Measurements from ENCODE around the gene PPP6R3.

Gene PPP6R3

DNA sequence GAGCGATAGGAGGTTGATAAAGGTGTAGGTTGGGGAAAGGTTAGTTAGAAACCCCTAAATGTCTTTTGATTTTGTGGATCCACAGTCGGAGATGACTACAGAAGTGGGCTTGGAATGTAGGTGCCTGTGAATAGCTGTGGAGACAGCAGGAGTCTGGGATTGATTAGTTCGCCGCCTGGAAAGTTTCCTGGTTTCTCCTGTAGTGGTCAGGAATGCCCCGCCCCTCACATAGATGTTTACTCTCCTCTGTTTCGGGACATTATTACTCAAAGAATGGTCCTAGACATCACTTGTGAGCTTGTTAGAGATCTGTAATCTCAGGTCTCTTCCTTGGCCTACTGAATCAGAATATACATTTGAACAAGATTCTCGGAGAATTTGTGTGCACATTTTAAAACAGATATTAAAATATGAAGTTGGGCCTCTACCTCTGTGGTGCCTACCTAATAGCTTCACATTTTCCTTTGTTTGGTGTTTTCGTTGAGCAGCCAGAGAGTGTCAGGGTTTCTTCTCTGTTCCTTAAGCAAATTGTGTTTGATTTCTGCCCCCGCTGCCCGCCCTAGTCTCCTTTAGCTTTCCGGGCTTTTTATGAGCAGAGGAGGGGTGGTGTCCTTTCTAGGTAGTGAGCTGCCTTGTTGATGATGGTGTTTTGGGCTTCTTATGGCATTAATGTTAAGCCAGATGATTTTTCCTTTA lies 89.4 kb downstream of the PPP6R3 start:
- TF ChIP-seq SIN3A (IDR thresholded peaks at IDR 0.05; ENCODE audit: borderline replicate concordance, insufficient read depth, low read length) = no peak

DNA sequence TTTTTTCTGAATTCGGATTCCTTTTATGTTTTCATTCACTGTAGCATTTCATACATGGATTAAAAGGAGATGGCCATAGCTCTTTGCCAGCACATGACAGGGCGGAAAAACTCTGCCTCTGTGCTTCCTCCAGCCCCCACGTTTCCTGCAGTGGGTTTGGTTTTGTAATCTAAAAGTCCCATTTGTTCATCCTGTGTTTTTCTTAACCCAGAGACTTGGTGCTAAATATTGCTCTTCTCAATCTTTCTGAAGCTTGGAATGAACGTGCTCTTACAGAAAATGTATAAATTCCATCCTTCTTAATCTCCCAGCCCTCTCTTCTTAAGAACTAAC lies 89.9 kb downstream of the PPP6R3 start:
- TF ChIP-seq, protein P1, sequence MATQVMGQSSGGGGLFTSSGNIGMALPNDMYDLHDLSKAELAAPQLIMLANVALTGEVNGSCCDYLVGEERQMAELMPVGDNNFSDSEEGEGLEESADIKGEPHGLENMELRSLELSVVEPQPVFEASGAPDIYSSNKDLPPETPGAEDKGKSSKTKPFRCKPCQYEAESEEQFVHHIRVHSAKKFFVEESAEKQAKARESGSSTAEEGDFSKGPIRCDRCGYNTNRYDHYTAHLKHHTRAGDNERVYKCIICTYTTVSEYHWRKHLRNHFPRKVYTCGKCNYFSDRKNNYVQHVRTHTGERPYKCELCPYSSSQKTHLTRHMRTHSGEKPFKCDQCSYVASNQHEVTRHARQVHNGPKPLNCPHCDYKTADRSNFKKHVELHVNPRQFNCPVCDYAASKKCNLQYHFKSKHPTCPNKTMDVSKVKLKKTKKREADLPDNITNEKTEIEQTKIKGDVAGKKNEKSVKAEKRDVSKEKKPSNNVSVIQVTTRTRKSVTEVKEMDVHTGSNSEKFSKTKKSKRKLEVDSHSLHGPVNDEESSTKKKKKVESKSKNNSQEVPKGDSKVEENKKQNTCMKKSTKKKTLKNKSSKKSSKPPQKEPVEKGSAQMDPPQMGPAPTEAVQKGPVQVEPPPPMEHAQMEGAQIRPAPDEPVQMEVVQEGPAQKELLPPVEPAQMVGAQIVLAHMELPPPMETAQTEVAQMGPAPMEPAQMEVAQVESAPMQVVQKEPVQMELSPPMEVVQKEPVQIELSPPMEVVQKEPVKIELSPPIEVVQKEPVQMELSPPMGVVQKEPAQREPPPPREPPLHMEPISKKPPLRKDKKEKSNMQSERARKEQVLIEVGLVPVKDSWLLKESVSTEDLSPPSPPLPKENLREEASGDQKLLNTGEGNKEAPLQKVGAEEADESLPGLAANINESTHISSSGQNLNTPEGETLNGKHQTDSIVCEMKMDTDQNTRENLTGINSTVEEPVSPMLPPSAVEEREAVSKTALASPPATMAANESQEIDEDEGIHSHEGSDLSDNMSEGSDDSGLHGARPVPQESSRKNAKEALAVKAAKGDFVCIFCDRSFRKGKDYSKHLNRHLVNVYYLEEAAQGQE (IDR thresholded peaks at IDR 0.05; ENCODE audit: insufficient read depth in 1 of 2, low read depth in 2 of 2, low read length in 2 of 2) = no peak
- TF ChIP-seq TAF1 (IDR thresholded peaks at IDR 0.05; ENCODE audit: borderline replicate concordance, insufficient read depth, low read length) = no peak
- TF ChIP-seq POLR2AphosphoS5 (IDR thresholded peaks at IDR 0.05; ENCODE audit: low read depth, low read length) = no peak
- no peak for TF ChIP-seq FOXP2 (optimal IDR thresholded peaks at IDR 0.05; ENCODE audit: borderline replicate concordance, extremely low read depth, extremely low read length, insufficient read depth)
- no peak for TF ChIP-seq SIN3A (IDR thresholded peaks at IDR 0.05; ENCODE audit: borderline replicate concordance, insufficient read depth, low read length)

DNA sequence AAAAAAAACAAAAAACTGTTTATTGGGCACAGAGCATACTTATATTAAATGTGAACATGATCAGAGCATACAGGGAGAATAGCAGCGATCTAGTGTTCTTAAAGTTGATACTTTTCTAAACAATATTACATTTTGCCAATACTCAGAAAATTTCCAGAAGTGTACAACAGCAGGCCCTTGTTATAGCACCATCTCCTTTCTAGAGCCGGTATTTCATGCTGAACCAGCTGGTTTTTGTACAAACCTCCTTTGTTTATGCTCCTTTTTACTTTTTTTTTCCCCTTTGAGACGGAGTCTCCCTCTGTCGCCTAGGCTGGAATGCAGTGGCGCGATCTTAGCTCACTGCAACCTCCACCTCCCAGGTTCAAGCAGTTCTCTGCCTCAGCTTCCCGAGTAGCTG lies 90.7 kb downstream of the PPP6R3 start:
- TF ChIP-seq POLR2AphosphoS5 (IDR thresholded peaks at IDR 0.05; ENCODE audit: low read depth, low read length) = no peak
- TF ChIP-seq, protein P1 (IDR thresholded peaks at IDR 0.05; ENCODE audit: insufficient read depth in 1 of 2, low read depth in 2 of 2, low read length in 2 of 2) = no peak
- no peak for TF ChIP-seq TAF1 (IDR thresholded peaks at IDR 0.05; ENCODE audit: borderline replicate concordance, insufficient read depth, low read length)
- no peak for TF ChIP-seq SIN3A (IDR thresholded peaks at IDR 0.05; ENCODE audit: borderline replicate concordance, insufficient read depth, low read length)
- TF ChIP-seq FOXP2 (optimal IDR thresholded peaks at IDR 0.05; ENCODE audit: borderline replicate concordance, extremely low read depth, extremely low read length, insufficient read depth) = no peak

DNA sequence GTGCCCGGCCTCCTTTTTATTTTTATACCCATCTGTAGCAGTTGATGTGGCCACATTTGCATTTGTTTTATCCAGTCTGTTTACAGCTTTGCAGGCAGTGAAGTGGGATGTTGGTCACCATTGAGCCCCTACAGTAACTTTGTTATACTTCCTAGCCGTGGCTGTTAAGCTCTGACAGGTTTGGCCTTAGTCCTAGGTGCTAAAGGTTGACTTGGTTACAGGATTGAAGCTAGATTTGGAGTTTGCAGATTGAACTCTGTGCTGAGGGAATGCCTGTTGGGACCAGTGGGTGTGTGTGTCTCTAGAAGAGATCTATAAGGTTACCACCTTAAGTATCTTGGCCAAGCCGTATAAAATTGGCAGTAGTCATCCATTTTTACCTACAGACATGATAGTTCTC lies 91.2 kb downstream of the PPP6R3 start:
- TF ChIP-seq, protein P1 (IDR thresholded peaks at IDR 0.05; ENCODE audit: insufficient read depth in 1 of 2, low read depth in 2 of 2, low read length in 2 of 2) = no peak
- TF ChIP-seq SIN3A (IDR thresholded peaks at IDR 0.05; ENCODE audit: borderline replicate concordance, insufficient read depth, low read length) = no peak
- no peak for TF ChIP-seq POLR2AphosphoS5 (IDR thresholded peaks at IDR 0.05; ENCODE audit: low read depth, low read length)
- TF ChIP-seq TAF1 (IDR thresholded peaks at IDR 0.05; ENCODE audit: borderline replicate concordance, insufficient read depth, low read length) = no peak
- no peak for TF ChIP-seq FOXP2 (optimal IDR thresholded peaks at IDR 0.05; ENCODE audit: borderline replicate concordance, extremely low read depth, extremely low read length, insufficient read depth)

DNA sequence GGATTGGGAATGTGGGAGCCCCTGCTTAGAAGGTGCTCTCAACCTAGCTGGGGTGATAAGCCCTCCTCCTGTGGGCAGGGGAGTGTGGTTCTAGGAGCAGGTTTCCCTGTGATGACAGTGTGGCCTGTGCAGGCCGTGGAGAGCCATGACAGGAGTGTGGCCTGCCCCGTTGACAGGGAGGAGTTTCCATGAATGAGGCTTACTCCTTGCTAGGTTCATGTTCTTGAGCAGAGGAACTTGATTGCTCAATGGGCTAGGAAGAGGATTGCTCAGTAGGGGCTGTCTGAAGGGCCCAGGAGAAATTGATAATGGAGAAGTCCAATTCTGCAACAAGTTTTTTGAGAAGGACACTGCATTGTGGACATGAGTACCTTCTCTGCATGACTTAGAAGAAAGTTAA lies 92.0 kb downstream of the PPP6R3 start:
- TF ChIP-seq FOXP2 (optimal IDR thresholded peaks at IDR 0.05; ENCODE audit: borderline replicate concordance, extremely low read depth, extremely low read length, insufficient read depth) = no peak
- no peak for TF ChIP-seq TAF1 (IDR thresholded peaks at IDR 0.05; ENCODE audit: borderline replicate concordance, insufficient read depth, low read length)
- TF ChIP-seq, protein P1 (IDR thresholded peaks at IDR 0.05; ENCODE audit: insufficient read depth in 1 of 2, low read depth in 2 of 2, low read length in 2 of 2) = no peak
- no peak for TF ChIP-seq SIN3A (IDR thresholded peaks at IDR 0.05; ENCODE audit: borderline replicate concordance, insufficient read depth, low read length)
- TF ChIP-seq POLR2AphosphoS5 (IDR thresholded peaks at IDR 0.05; ENCODE audit: low read depth, low read length) = no peak
